ENCODE data around the gene NOP9.

The NOP9 gene

GRCh38 chr14:24255438-24255837 is 44.2 kb upstream of the NOP9 start:
- TF ChIP-seq CTCF (IDR thresholded peaks at IDR 0.05; ENCODE audit: low read depth, low read length), result no peak

GRCh38 chr14:24255931-24256711 is 43.5 kb upstream of the NOP9 start:
- H3K4me3 ChIP-seq (ENCODE audit: low read depth, low read length), result no peak overlapping the region
- TF ChIP-seq CTCF (IDR thresholded peaks at IDR 0.05; ENCODE audit: low read depth, low read length), result no peak

More at GRCh38 chr14:24255438-24255837, 44.2 kb upstream of the NOP9 start:
- no peak overlapping the region for H3K4me3 ChIP-seq (ENCODE audit: low read depth, low read length)

GRCh38 chr14:24256960-24257359 is 42.7 kb upstream of the NOP9 start:
- no peak overlapping the region for H3K4me3 ChIP-seq (ENCODE audit: low read depth, low read length)
- TF ChIP-seq CTCF (IDR thresholded peaks at IDR 0.05; ENCODE audit: low read depth, low read length), result no peak

- no peak for TF ChIP-seq CTCF (IDR thresholded peaks at IDR 0.05; ENCODE audit: low read depth, low read length)
- H3K4me3 ChIP-seq (ENCODE audit: low read depth, low read length), result no peak overlapping the region
Measured at GRCh38 chr14:24258119-24258518, 41.5 kb upstream of the NOP9 start.

GRCh38 chr14:24258548-24259265 is 40.9 kb upstream of the NOP9 start:
- H3K4me3 ChIP-seq (ENCODE audit: low read depth, low read length), result no peak overlapping the region
- no peak for TF ChIP-seq CTCF (IDR thresholded peaks at IDR 0.05; ENCODE audit: low read depth, low read length)

GRCh38 chr14:24259282-24260025 is 40.2 kb upstream of the NOP9 start:
- TF ChIP-seq CTCF (IDR thresholded peaks at IDR 0.05; ENCODE audit: low read depth, low read length), result no peak
- no peak overlapping the region for H3K4me3 ChIP-seq (ENCODE audit: low read depth, low read length)

All from WI38 (cell line).